Astrocyte (in vitro differentiated cells and primary cell): ENCODE results near the gene CDC25B.

ENCODE experiments used
- CTCF ChIP-seq: IDR thresholded peaks from 2 replicates; pipeline ENCODE4 v1.5.1; 2011; ENCODE audit warnings: low read depth, mild to moderate bottlenecking, inconsistent platforms, low read length, moderate library complexity; ENCODE audit not compliant: insufficient read depth
- EZH2 ChIP-seq: IDR thresholded peaks from 2 replicates; pipeline ENCODE4 v1.6.1; 2012; ENCODE audit warnings: mild to moderate bottlenecking, low read length, inconsistent platforms; ENCODE audit not compliant: insufficient read depth

DNA sequence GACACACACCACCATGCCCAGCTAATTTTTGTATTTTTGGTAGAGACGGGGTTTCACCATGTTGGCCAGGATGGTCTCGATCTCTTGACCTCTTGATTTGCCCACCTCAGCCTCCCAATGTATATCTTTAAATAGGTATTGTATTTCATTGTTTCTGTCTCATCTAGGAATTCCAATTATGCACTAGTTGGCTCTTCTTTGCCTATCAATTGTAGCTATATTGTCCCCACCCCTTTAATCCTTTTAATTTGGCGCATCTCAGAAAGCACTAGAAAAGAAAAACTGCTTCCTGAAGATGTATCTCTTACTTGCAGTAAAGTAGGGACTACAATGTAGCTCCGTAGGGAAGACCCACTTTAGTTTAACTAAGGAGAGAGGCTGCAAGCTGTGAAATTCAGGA, 40.0 kb downstream of the CDC25B start:
- TF ChIP-seq CTCF (no peak), EZH2 (no peak)
